ENCODE data around the gene PTPRJ.

PTPRJ gene

GRCh38 chr11:48066881-48067800, 86.8 kb downstream of the PTPRJ start:
- DNase-seq (ENCODE audit: low spot score) = no peak

- no peak for DNase-seq (ENCODE audit: low spot score)
Observed at GRCh38 chr11:48073031-48073861, 92.9 kb downstream of the PTPRJ start.

- DNase-seq (ENCODE audit: low spot score) = no peak
Observed at GRCh38 chr11:48074425-48075181, 94.2 kb downstream of the PTPRJ start.

GRCh38 chr11:48075637-48076036, 95.3 kb downstream of the PTPRJ start:
- no peak for DNase-seq (ENCODE audit: low spot score)

- DNase-seq (ENCODE audit: low spot score) = no peak
Observed at GRCh38 chr11:48077251-48077650, 96.9 kb downstream of the PTPRJ start.

GRCh38 chr11:48078689-48079088, 98.3 kb downstream of the PTPRJ start:
- no peak for DNase-seq (ENCODE audit: low spot score)

GRCh38 chr11:48079596-48079995, 99.2 kb downstream of the PTPRJ start:
- DNase-seq (ENCODE audit: low spot score) = no peak

- no peak for DNase-seq (ENCODE audit: low spot score)
Observed at GRCh38 chr11:48080301-48080861, 100.0 kb downstream of the PTPRJ start.

- DNase-seq (ENCODE audit: low spot score) = peak; percentile 90
Observed at GRCh38 chr11:48081151-48082010, 101.0 kb downstream of the PTPRJ start.

GRCh38 chr11:48082771-48083170, 102.4 kb downstream of the PTPRJ start:
- DNase-seq (ENCODE audit: low spot score) = no peak

- peak; percentile 39 for DNase-seq (ENCODE audit: low spot score)
Observed at GRCh38 chr11:48083421-48083820, 103.1 kb downstream of the PTPRJ start.

GRCh38 chr11:48085688-48086087, 105.3 kb downstream of the PTPRJ start:
- no peak for DNase-seq (ENCODE audit: low spot score)

- no peak for DNase-seq (ENCODE audit: low spot score)
Observed at GRCh38 chr11:48087422-48087821, 107.1 kb downstream of the PTPRJ start.

GRCh38 chr11:48087974-48088681, 107.8 kb downstream of the PTPRJ start:
- no peak for DNase-seq (ENCODE audit: low spot score)

GRCh38 chr11:48088682-48089050, 108.3 kb downstream of the PTPRJ start:
- DNase-seq (ENCODE audit: low spot score) = no peak

- DNase-seq (ENCODE audit: low spot score) = no peak
Observed at GRCh38 chr11:48090174-48090573, 109.8 kb downstream of the PTPRJ start.

GRCh38 chr11:48091426-48092102, 111.2 kb downstream of the PTPRJ start:
- no peak for DNase-seq (ENCODE audit: low spot score)

- DNase-seq (ENCODE audit: low spot score) = no peak
Observed at GRCh38 chr11:48093323-48093722, 113.0 kb downstream of the PTPRJ start.

GRCh38 chr11:48093795-48094642, 113.7 kb downstream of the PTPRJ start:
- DNase-seq (ENCODE audit: low spot score) = no peak
